ENCODE data around the gene PANX2. TPM values are rescaled to one million over a fixed set of nuclear protein-coding genes. Genes with fewer than 3 reads are reported as not detected.
"Not testable (repeated sequence)": the region's sequence is repeated elsewhere in the genome, so short reads cannot be mapped to it uniquely, and the experiment has no call there.

The PANX2 gene
- total RNA-seq, 1 donor from 2014 or later, result 0.36 TPM

DNA sequence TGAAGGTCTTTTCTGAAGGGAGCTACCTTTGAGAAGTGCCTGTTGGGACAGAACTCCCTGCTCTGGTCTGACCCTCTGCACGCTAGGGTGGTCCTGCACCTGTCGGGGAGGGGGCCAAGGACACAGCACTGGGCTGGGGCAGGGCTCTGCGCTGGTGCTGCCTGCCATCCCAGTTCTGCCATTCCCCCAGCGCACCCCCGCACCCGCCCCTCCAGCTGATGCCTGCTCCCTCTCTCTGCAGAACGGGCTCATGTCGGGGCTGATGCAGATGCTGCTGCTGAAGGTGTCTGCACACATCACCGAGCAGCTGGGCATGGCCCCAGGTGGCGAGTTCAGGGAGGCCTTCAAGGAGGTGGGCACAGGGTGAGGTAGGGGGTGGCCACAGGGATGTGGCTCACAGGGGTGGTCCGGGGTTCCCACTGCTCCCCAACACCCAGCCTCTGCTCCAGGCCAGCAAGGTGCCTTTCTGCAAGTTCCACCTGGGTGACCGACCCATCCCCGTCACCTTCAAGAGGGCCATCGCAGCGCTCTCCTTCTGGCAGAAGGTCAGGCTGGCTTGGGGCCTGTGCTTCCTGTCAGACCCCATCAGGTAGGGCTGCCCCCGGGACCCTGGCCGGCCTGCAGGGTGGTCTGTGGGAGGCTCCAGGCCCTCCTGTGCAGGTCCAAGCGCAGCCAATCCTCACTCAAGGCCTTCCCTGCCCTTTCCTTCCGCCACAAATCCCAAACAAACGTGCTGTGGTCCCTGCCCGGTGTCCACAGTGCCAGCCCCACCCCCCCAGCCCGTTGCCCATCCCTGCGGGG lies 26.7 kb downstream of the PANX2 start:
- Mint-ChIP-seq H3K27ac (no peak overlapping the region), H3K4me3 (no peak overlapping the region), H3K9me3 (no peaks in the 10 kb centered on the region), H3K36me3 (ENCODE audit: low read depth) (peaks cover 5% of the 10 kb centered on the region), H3K4me1 (ENCODE audit: low read depth) (peaks cover 14% of the 10 kb centered on the region), H3K27me3 (ENCODE audit: insufficient read depth) (no peaks in the 10 kb centered on the region)
- no peak for DNase-seq (ENCODE audit: low spot score)
- intact Hi-C loops (cut with micrococcal nuclease), result no loop called here

DNA sequence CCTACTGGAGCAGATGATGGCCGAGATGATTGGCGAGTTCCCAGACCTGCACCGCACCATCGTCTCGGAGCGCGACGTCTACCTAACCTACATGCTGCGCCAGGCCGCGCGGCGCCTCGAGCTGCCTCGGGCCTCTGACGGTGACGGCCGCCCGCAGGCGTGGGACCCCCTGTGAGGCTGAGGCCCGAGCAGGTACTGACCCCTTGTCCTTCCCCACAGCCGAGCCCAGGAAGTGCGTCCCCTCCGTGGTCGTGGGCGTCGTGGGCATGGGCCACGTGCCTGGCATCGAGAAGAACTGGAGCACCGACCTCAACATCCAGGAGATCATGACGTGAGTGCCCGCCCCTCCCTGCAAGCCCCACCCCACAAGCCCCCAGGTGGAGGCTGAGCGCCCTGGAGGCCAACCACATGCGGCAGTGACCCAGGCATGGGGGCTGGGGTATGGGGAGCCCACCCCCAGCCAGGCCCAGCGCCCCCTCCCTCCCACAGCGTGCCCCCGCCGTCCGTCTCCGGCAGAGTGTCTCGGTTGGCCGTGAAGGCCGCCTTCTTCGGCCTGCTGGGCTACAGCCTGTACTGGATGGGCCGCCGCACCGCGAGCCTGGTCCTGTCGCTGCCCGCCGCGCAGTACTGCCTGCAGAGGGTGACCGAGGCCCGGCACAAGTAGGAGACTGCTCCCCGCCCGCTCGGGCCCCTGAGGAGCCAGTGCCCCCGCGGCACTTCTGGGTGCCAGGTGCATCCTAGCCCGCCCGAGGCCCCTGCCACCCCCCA lies 27.5 kb downstream of the PANX2 start:
- DNase-seq (ENCODE audit: low spot score), result no peak
- intact Hi-C loops (cut with micrococcal nuclease), result no loop called here
- no peaks in the 10 kb centered on the region for H3K27me3 Mint-ChIP-seq (ENCODE audit: insufficient read depth)
- H3K27ac Mint-ChIP-seq, result no peak overlapping the region
- H3K36me3 Mint-ChIP-seq (ENCODE audit: low read depth), result peaks cover 4% of the 10 kb centered on the region
- H3K4me1 Mint-ChIP-seq (ENCODE audit: low read depth), result peaks cover 14% of the 10 kb centered on the region
- no peaks in the 10 kb centered on the region for H3K9me3 Mint-ChIP-seq
- H3K4me3 Mint-ChIP-seq, result peak overlapping the region; percentile 54

GRCh38 chr22:50198624-50199017 lies 28.1 kb downstream of the PANX2 start:
- H3K4me3 Mint-ChIP-seq, result no peak overlapping the region
- DNase-seq (ENCODE audit: low spot score), result no peak
- H3K27me3 Mint-ChIP-seq (ENCODE audit: insufficient read depth), result no peaks in the 10 kb centered on the region
- peaks cover 8% of the 10 kb centered on the region for H3K36me3 Mint-ChIP-seq (ENCODE audit: low read depth)
- H3K9me3 Mint-ChIP-seq, result no peaks in the 10 kb centered on the region
- intact Hi-C loops (cut with micrococcal nuclease), result no loop called here
- H3K4me1 Mint-ChIP-seq (ENCODE audit: low read depth), result peaks cover 14% of the 10 kb centered on the region
- H3K27ac Mint-ChIP-seq, result no peak overlapping the region

GRCh38 chr22:50199251-50199721 lies 28.8 kb downstream of the PANX2 start:
- H3K36me3 Mint-ChIP-seq (ENCODE audit: low read depth), result peaks cover 13% of the 10 kb centered on the region
- H3K9me3 Mint-ChIP-seq, result no peaks in the 10 kb centered on the region
- peak overlapping the region; percentile 52 for H3K27ac Mint-ChIP-seq
- H3K27me3 Mint-ChIP-seq (ENCODE audit: insufficient read depth), result no peaks in the 10 kb centered on the region
- H3K4me1 Mint-ChIP-seq (ENCODE audit: low read depth), result peaks cover 19% of the 10 kb centered on the region
- H3K4me3 Mint-ChIP-seq, result peak overlapping the region; percentile 74
- no peak for DNase-seq (ENCODE audit: low spot score)
- intact Hi-C loops (cut with micrococcal nuclease), result no loop called here

DNA sequence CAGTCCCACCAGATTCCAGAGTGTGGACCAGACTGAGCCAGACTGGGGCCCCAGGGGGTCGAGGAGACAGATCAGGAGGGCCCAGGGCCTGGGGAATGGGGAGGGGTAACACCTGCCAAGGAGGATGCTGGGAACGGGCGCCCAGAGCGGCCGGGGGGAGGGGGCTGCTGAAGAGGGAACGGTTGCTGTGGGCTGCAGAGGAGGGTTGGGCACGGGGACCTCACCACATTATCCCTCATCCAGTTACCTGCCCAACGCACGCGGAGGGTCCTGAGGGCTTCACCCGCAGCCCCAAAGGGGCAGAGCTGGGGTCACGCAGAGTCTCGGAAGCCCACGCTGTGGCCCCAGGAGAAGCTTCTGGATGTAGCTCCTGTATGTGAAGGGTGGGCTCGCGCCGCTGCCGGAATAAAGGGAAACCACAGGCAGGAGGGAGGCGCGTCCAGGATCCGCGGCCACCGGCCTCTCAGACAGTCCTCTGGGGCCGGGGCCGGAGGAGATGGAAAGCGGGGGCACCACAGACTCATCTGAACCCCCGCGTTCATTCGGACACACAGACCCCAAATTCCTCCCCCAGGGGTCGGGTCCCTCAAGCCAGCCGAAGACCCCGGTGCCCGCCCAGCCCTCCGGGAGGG lies 29.4 kb downstream of the PANX2 start:
- Mint-ChIP-seq H3K9me3 (no peaks in the 10 kb centered on the region), H3K27ac (peak overlapping the region; percentile 52), H3K4me3 (peak overlapping the region; percentile 74), H3K27me3 (ENCODE audit: insufficient read depth) (no peaks in the 10 kb centered on the region), H3K36me3 (ENCODE audit: low read depth) (peaks cover 15% of the 10 kb centered on the region), H3K4me1 (ENCODE audit: low read depth) (peaks cover 19% of the 10 kb centered on the region)
- DNase-seq (ENCODE audit: low spot score), result no peak
- intact Hi-C loops (cut with micrococcal nuclease), result loop anchor here (1.0 to 5.0 kb wide), 7 partner anchors 10 to 309 kb away; partner anchors contain the start of genes ALG12, CRELD2, MAPK11 and NCAPH2

GRCh38 chr22:50200461-50201190 lies 30.1 kb downstream of the PANX2 start, which contains the start of gene SELENOO:
Gene SELENOO (plus strand): TSS chr22:50201011. CDS start chr22:50201037, 26 bp downstream.
- intact Hi-C loops (cut with micrococcal nuclease), result loop anchor here (1.0 to 5.0 kb wide), 7 partner anchors 10 to 308 kb away; partner anchors contain the start of genes ALG12, CRELD2, MAPK11 and NCAPH2
- H3K4me1 Mint-ChIP-seq (ENCODE audit: low read depth), result peaks cover 19% of the 10 kb centered on the region
- H3K36me3 Mint-ChIP-seq (ENCODE audit: low read depth), result peaks cover 15% of the 10 kb centered on the region

GRCh38 chr22:50201191-50202129 lies 30.9 kb downstream of the PANX2 start:
- intact Hi-C loops (cut with micrococcal nuclease), result loop anchor here (2.0 to 5.0 kb wide), 5 partner anchors 43 to 307 kb away; partner anchors contain the start of genes ALG12, CRELD2, MAPK11 and NCAPH2
- Mint-ChIP-seq H3K4me3 (peak overlapping the region; percentile 88), H3K27ac (peak overlapping the region; percentile 63), H3K9me3 (no peaks in the 10 kb centered on the region), H3K36me3 (ENCODE audit: low read depth) (peaks cover 17% of the 10 kb centered on the region), H3K4me1 (ENCODE audit: low read depth) (peaks cover 19% of the 10 kb centered on the region), H3K27me3 (ENCODE audit: insufficient read depth) (no peaks in the 10 kb centered on the region)
- no peak for DNase-seq (ENCODE audit: low spot score)

More at GRCh38 chr22:50200461-50201190, 30.1 kb downstream of the PANX2 start, which contains the start of gene SELENOO:
- Mint-ChIP-seq H3K27ac (peak within 1 kb of the TSS; percentile 63), H3K9me3 (no peaks in the 10 kb centered on the region), H3K27me3 (ENCODE audit: insufficient read depth) (no peaks in the 10 kb centered on the region), H3K4me3 (peak within 1 kb of the TSS; percentile 88)
- peak; percentile 90 for DNase-seq (ENCODE audit: low spot score)

- intact Hi-C loops (cut with micrococcal nuclease), result loop anchor here (5.0 kb wide), 1 partner anchor 285 kb away; the partner anchor contains the start of genes ALG12 and CRELD2
- peaks cover 19% of the 10 kb centered on the region for H3K4me1 Mint-ChIP-seq (ENCODE audit: low read depth)
- no peaks in the 10 kb centered on the region for H3K9me3 Mint-ChIP-seq
- H3K4me3 Mint-ChIP-seq, result peak overlapping the region; percentile 88
- peak overlapping the region; percentile 63 for H3K27ac Mint-ChIP-seq
- H3K27me3 Mint-ChIP-seq (ENCODE audit: insufficient read depth), result no peaks in the 10 kb centered on the region
- DNase-seq (ENCODE audit: low spot score), result no peak
- peaks cover 17% of the 10 kb centered on the region for H3K36me3 Mint-ChIP-seq (ENCODE audit: low read depth)
Observed at GRCh38 chr22:50202130-50202666, 31.7 kb downstream of the PANX2 start.

GRCh38 chr22:50203288-50203687 lies 32.8 kb downstream of the PANX2 start:
- H3K4me1 Mint-ChIP-seq (ENCODE audit: low read depth), result peaks cover 19% of the 10 kb centered on the region
- no peaks in the 10 kb centered on the region for H3K27me3 Mint-ChIP-seq (ENCODE audit: insufficient read depth)
- H3K36me3 Mint-ChIP-seq (ENCODE audit: low read depth), result peaks cover 15% of the 10 kb centered on the region
- H3K4me3 Mint-ChIP-seq, result peak overlapping the region; percentile 0
- H3K27ac Mint-ChIP-seq, result no peak overlapping the region
- no peak for DNase-seq (ENCODE audit: low spot score)
- intact Hi-C loops (cut with micrococcal nuclease), result loop anchor here (5.0 kb wide), 1 partner anchor 286 kb away; the partner anchor contains the start of genes ALG12 and CRELD2
- H3K9me3 Mint-ChIP-seq, result no peaks in the 10 kb centered on the region

- intact Hi-C loops (cut with micrococcal nuclease), result loop anchor here (5.0 kb wide), 1 partner anchor 287 kb away; the partner anchor contains the start of genes ALG12 and CRELD2
- H3K27ac Mint-ChIP-seq, result no peak overlapping the region
- no peaks in the 10 kb centered on the region for H3K9me3 Mint-ChIP-seq
- no peak for DNase-seq (ENCODE audit: low spot score)
- H3K27me3 Mint-ChIP-seq (ENCODE audit: insufficient read depth), result no peaks in the 10 kb centered on the region
- no peak overlapping the region for H3K4me3 Mint-ChIP-seq
- peaks cover 16% of the 10 kb centered on the region for H3K4me1 Mint-ChIP-seq (ENCODE audit: low read depth)
- peaks cover 17% of the 10 kb centered on the region for H3K36me3 Mint-ChIP-seq (ENCODE audit: low read depth)
Observed at GRCh38 chr22:50204571-50204970, 34.0 kb downstream of the PANX2 start.

DNA sequence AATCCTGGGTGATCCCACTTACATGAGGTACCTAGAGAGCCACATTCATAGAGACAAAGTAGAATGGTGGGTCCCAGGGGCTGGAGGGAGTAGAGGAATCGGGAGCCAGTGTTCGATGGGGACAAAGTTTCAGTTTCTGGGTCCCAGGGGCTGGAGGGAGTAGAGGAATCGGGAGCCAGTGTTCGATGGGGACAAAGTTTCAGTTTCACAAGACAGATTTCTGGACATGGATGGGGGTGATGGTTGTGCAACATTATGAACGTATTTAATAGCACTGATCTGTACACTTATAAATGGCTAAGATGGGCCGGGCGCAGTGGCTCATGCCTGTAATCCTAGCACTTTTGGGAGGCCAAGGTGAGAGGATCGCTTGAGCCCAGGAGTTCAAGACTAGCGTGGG lies 34.5 kb downstream of the PANX2 start:
- intact Hi-C loops (cut with micrococcal nuclease), result loop anchor here (5.0 kb wide), 1 partner anchor 288 kb away; the partner anchor contains the start of genes ALG12 and CRELD2
- not testable (repeated sequence) for H3K27me3 Mint-ChIP-seq (ENCODE audit: insufficient read depth); DNase-seq (ENCODE audit: low spot score); H3K4me3 Mint-ChIP-seq; H3K9me3 Mint-ChIP-seq; H3K27ac Mint-ChIP-seq
- Mint-ChIP-seq H3K4me1 (ENCODE audit: low read depth) (peaks cover 19% of the 10 kb centered on the region), H3K36me3 (ENCODE audit: low read depth) (peaks cover 21% of the 10 kb centered on the region)

Data from activated T-helper 1 cell treated with anti-CD3 and anti-CD28 coated beads, Interleukin-12 subunit alpha, Interleukin-12 subunit beta, Interleukin-2, Interleukin-4 antibody, amounts not matched to agents 30 ng/mL and 10 ng/mL and 1 ng/mL, durations not matched to agents 14 hours and 24 hours and 36 hours (primary cell).